Middle frontal gyrus (tissue), 1 donor: ENCODE data around the gene DUSP22.

Experiments used
- DNase-seq: peaks from one replicate; pipeline ENCODE4 v3.0.0-alpha.2; 2015; ENCODE audit warnings: low spot score; ENCODE audit errors: extremely low spot score

The DUSP22 gene

GRCh38 chr6:351011-351866 is 59.0 kb downstream of the DUSP22 start:
- no peak for DNase-seq

GRCh38 chr6:351867-352289 is 59.6 kb downstream of the DUSP22 start:
- DNase-seq, result no peak

GRCh38 chr6:352474-352873 is 60.2 kb downstream of the DUSP22 start:
- DNase-seq, result no peak

- no peak for DNase-seq
These were observed 60.7 kb downstream of the DUSP22 start for GRCh38 chr6:352896-353470.

DNA sequence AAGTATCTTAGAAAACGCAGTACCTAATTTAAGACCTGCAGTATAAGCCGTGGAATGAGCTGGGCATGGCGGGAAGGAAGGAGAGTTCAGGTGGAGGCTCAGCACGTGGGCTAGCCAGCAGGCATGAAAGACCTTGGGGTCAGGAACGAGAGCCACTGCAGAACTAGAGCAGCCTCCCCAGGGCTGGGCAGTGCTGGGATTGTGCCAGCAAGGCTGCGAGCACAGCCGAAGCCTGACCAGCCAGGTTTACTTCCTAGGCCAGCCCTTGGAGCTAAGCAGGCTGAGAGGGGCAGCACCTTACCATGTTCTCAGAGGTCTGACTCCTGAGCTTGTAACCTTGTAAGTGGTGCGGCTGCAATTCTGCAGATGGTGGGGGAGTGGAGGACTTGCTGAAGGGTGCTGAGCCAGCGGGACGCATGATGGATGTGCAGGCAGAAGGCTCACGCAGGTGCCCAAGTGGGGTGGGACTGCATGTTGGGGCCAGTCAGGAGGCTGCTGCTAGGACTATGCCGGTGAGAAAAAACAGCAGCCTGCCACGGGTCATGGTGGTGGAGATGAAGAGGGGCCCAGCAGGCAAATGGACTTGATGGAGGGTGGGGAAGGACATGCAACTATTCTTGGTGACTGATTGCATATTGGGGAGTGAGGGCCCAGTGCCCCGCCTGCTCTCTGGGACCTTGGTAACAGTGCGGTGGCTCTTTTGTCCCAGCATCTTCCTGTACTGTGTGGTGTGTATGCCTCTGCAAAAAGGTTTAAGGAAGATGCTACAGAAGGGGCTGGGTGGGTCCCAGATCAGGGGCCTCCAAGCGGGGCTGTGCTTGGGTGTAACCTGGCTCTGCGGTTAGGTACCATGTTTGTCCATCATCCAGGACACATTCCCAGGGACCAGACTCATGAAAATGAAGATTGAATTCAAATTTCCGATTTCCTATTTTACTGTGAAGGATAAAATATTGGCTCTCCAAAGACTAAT is 61.6 kb downstream of the DUSP22 start:
- no peak for DNase-seq

DNA sequence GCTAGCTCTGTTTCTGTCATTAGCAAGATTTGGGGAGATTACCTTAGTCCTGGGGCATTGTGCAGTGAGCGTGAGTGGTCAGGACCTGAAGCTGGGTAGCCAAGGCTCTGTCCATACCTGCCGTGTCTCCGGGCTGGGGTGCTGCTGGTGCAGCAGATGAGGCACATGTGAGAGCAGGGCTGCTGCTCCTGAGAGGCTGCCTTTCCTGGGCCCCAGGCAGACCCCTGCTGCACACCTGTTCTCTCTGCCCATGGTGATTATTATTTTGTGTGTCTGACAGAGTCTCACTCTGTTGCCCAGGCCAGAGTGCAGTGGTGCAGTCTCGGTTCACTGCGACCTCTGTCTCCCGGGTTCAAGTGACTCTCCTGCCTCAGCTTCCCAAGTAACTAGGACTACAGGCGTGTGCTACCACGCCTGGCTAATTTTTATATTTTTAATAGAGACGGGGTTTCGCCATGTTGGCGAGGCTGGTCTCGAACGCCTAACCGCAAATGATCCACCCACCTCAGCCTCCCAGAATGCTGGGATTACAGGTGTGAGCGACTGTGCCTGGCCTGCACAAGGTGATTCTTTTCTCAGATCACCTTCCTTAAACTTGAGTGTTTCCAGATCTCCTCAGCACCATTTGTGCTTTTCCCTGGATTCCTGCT is 62.5 kb downstream of the DUSP22 start:
- no peak for DNase-seq

- no peak for DNase-seq
These were observed 63.3 kb downstream of the DUSP22 start for GRCh38 chr6:355373-356208.

- no peak for DNase-seq
These were observed 64.6 kb downstream of the DUSP22 start for GRCh38 chr6:356828-357251.

- no peak for DNase-seq
These were observed 65.0 kb downstream of the DUSP22 start for GRCh38 chr6:357261-357790.

- no peak for DNase-seq
These were observed 65.6 kb downstream of the DUSP22 start for GRCh38 chr6:357791-358341.

- no peak for DNase-seq
These were observed 66.1 kb downstream of the DUSP22 start for GRCh38 chr6:358432-358831.

DNA sequence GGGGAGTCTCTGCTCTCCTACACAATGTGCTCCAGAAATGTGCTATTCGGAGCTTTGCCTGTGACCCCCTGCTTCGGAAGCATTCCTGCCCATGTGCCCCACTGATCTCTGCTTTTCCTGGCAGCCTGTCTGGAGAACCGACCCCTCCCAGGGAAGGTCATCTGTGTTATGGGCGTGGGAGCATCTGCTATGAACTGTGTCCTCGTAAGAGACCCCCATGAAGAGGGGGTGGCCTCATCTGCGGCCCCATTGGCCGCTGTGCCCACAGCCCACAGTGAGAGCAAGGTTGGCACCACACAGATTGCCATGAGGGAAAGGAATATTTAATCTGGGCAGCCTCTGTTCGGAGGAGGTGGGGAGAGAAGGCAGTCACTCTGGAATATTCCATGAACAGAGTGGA is 66.6 kb downstream of the DUSP22 start:
- no peak for DNase-seq

GRCh38 chr6:359261-360035 is 67.2 kb downstream of the DUSP22 start:
- no peak for DNase-seq

- no peak for DNase-seq
These were observed 68.1 kb downstream of the DUSP22 start for GRCh38 chr6:360349-360748.

DNA sequence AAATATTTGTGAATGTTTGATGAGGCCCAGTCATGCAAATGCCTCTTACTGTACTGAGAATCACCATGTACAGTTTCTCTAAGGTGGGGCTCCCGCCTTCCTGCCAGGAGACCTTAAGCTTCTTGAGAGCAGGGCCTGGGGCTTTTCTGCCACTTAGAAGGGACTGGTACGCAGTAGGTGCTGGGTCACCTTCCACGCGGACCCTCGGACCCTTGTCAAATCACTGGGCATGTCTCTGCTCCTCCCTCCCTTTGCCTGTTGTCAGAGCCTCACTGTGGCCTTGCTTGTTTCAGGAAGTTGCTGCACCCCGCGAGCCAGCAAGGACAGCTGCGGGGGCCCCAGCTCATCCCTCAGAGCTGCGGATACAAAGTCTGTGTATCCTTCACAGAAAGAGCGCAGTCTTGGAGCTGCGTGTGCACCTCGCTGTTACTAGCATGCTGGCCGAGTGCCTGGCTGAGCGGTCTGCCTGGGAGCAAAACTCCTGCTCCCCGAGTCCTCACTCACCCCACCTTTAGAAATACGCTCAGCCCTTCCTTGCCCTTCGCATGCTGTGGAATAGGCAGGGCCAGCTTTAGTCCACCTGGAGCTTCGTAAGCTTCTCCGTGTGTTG is 68.6 kb downstream of the DUSP22 start:
- no peak for DNase-seq

DNA sequence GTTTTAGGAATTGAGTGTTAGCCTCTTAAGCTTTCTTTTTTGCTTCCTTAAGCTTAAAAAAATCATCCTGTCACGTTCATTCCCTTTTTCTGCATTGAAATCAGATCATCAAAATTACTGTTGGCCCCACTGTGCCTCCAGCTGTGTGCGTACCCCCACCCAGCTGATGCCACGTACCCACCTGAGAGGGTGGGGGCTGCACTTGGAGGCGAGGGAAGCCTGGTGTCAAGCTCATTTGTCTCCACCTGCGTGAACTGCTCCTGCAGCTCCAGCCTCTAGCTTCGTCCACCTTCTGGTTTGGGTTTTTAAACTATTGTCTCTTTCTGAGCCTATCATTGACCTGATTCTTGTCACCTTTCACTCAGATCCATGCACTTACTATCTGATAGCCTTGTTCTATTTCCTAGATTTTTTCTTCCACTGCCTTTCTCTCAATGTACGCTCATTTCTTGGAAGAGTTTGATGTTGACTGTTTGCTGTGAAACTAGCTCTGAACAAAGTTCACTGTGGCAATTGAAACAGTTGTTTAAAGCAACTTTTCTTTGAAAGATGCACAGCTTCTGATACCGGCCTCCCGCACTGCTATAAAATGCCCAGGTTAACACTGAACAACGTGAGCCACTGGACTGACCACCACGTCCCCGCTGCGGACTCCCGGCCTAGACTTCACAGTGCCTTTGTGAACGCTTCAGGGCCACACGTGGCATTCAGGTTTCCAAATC is 69.3 kb downstream of the DUSP22 start:
- DNase-seq, result no peak

- no peak for DNase-seq
These were observed 70.1 kb downstream of the DUSP22 start for GRCh38 chr6:362231-362923.
